NOMO-1 (cell line): ENCODE measurements around the gene CACTIN.
A peak's percentile ranks its signal among the peaks of the same experiment; 100 is the strongest.
"Not testable (repeated sequence)": the region's sequence is repeated elsewhere in the genome, so short reads cannot be mapped to it uniquely, and the experiment has no call there.

Experiments
- DNase-seq, 2 experiments: peaks; one replicate each; lab custom pipeline; 2025; ENCODE audit not compliant: unreplicated experiment in 2 of 2; lab: John Stamatoyannopoulos, UW

Gene CACTIN

DNA sequence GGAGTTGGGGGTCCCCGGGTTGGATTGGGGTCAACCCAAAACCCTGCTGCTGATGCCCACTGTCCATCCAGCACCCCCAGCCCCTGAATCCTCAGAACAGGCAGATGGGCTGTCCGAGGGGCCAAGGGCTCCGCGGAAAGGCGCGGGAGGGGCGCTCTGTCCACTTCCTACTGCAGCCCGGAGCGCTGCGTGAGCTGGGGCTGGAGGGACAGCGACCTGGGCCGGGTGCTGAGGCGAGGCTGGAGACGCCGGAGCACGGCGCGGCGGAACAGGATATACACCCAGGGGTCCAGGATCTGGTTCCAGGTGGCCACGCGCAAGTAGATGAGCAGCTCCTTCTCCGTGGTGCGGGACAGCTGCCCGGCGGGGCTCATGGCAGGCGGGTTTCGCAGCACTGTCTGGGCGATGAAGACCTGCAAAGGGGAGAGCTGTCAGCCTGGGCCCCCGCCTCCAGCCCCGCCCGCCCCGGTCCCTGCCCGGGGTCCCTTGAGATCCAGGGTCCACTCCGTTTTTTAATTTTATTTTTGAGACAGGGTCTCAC is 31.0 kb downstream of the CACTIN start:
- DNase-seq: no peak

DNA sequence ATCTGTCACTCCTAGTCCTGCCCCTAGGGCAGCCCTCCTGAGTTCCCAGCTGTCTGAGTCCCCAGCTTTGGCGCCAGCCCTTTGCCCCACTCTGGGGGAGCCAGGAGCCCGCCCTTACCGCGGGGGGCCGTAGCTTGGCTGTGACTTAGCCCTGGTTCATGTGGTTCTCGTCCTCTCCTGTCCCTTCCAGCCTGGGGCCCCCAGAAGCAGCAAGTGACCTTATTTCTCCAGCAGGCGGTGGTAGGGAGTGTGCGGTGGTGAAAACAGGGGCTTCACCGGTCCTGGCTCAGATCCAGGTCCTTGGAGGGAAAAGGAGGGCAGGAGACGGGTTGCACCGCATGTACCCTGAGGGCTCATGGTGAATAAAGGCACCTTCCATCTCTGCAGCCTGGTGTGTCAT is 33.4 kb downstream of the CACTIN start:
- no peak for DNase-seq

DNA sequence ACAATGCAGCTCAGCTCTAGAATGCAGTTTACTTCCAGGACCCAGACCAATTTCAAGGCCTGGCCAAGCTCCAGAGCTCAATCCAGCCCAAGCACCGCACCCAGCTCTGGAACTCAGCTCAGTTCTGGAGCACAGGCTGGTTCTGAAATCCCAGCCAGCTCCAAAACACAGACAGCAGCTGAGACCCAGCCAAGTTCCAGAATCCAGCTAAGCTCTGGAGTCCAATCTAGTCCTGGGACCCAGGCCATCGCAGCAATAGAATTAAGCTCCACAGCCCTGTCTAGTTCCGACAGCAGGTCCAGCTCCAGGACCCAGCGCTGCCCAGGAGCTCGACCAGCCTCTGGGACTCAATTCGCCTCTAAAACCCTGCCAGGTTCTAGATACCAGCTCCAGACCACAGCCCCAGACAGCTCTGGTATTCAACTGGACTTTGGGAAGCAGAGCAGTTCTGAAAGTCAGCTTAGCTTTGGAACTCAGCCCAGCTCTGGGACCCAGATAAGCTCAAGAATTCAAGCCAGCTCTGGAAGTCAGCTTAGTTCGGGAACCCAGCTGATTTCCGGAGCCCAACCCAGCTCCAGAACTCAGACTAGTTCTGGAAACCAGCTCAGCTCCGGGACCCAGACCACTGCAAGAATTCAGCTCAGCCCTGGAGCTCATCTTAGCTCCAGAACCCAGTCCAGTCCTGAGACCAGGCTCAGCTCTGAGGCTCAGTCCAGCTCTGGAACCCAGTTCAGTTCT is 34.5 kb downstream of the CACTIN start:
- DNase-seq: no peak

DNA sequence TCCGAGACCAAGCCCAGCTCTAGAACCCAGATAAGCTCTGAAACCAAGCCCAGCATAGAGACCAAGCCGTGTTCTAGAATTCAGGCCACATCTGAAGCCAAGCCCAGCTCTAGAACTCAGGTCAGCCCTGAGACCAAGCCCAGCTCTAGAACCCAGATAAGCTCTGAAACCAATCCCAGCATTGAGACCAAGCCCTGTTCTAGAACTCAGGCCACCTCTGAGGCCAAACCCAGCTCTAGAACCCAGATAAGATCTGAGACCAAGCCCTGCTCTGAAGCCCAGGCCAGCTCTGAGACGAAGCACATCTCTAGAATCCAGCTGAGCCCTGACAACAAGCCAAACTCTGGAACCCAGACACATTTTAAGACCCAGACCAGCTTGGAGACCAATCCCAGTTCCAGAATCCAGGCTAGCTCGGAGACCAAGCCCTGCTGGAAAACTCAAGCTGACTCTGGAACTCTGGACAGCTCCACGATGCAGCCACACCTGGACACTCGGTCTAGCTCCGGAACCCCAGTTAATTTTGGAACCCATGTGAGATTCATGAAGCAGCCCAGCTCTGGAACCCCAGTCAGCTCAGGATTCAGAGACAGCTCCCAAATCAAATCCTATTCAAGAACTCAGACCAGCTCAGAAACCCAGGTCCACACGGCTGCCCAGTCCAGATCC is 35.5 kb downstream of the CACTIN start:
- no peak for DNase-seq

DNA sequence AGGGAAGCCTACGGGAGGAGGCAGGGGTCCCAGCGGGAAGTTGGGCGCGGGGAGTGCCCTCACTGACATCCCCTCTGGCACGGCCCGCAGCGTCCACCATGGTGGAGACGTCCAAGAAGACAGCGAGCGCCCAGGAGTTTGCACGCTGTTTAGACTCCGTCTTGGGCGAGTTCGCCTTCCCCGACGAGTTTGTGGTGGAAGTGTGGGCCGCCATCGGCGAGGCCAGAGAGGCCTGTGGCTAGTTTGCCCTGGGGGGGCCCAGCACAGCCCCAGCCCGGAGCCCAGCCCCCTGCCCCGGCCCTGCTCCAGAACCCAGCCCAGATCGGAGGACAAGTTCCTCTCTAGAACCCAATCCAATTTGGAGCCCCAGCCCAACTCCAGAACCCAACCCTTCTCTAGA is 36.6 kb downstream of the CACTIN start:
- DNase-seq: no peak

DNA sequence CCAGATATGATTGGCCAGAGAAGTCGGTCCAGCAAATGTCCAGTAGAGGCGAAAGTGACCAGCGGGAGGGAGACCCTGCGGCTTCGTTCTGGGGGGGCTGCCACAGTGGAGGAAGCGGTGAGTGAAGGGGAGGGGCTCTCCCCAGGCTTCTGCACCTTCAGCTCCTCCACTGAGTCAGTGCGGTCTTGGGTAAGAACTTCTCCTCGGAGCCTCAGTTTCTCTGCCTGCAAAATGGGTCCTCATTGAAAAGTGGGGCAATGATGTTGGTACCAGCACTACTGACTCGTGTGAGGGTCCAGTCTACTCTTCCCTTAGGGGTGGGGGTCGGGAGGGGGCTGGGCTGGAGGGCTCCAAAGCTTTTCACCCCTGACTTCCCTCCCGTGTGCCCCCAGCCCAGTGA is 37.2 kb downstream of the CACTIN start:
- no peak for DNase-seq

DNA sequence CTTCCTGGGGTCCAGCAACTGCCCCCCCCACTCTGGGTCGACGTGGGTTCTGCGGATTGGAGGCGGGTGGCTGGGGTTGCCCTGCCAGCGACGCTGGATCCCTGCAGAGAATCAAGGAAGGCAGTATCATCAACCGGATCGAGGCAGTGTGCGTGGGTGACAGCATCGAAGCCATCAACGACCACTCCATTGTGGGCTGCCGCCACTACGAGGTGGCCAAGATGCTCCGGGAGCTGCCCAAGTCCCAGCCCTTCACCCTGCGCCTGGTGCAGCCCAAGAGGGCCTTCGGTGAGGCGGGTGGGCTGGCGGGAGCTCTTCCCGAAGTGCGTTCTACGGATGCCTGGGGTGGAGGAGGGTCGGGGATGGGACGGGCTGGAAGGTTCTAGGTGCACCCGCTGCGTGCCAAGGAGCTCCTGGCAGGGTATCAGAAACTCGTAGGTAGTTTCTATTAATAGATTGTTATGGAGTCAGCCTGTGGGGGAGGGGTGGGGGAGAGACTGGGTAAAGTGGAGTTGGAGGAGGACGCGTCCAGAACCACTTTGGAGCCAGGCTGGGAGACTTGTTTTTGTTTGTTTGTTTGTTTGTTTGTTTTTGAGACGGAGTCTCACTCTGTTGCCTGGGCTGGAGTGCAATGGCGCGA is 39.8 kb downstream of the CACTIN start:
- DNase-seq: no peak

DNA sequence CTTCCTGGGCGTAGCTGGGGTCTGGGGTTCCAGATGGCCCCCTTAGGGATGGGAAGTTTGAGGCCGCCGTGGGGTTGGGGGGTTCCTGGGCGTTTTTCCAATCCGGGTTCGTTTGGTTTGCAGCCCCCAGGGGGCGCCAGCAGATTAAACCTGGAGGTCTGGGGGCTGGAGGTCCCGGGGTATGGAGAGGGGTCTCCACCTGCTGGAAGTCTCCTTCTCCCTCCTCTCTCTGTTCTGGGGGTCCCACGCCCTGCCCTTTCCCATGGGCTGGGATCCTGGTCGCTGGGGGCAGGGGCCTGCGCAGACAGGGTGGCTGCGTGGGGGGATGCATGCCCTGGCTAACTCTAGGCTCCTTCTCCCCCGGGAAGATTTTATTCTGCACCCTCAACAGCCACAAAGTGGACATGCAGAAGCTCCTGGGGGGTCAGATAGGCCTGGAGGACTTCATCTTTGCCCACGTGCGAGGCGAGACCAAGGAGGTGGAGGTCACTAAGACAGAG is 40.4 kb downstream of the CACTIN start:
- DNase-seq: no peak

DNA sequence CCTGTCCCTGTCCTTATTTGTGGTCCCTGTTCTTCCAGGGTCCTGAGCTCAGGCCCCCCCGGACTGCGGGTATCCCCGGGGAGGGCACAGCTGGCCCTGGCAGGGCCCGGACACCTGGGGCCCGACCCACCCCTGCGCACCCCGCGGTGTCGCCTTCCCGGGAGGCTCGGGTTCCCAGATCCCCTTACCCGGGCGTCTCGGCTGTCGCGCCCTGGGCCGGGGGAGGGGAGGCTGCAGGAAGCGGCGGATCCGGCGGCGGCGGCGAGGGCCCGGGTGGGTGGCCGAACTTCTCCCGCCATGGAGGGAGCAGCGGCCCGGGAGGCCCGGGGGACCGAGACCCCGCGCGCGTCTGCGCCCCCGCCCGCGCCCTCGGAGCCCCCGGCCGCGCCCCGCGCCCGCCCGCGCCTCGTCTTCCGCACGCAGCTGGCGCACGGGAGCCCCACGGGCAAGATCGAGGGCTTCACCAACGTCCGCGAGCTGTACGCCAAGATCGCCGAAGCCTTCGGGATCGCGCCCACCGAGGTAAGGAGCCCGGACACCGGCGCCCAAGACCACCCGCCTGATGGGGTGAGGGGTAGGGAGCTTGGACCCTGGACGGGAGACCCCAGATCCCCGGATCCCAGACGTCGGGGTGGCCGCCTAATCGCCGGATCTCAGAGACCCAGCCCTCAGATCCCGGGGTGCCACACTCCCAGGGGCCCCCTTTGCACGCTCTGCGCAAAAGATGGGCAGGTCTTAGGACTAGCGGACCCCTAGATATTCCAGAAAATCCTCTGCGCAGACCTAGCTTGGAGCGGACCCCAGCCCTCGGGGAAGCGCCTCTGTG is 41.1 kb downstream of the CACTIN start, which contains the start of gene GIPC3:
GIPC3 (plus strand) TSS at position 178 of the 826 bp plus-strand sequence; CDS start at position 298, 120 bp downstream.
- peak in 1 of 2 experiments; percentile 15 for DNase-seq

DNA sequence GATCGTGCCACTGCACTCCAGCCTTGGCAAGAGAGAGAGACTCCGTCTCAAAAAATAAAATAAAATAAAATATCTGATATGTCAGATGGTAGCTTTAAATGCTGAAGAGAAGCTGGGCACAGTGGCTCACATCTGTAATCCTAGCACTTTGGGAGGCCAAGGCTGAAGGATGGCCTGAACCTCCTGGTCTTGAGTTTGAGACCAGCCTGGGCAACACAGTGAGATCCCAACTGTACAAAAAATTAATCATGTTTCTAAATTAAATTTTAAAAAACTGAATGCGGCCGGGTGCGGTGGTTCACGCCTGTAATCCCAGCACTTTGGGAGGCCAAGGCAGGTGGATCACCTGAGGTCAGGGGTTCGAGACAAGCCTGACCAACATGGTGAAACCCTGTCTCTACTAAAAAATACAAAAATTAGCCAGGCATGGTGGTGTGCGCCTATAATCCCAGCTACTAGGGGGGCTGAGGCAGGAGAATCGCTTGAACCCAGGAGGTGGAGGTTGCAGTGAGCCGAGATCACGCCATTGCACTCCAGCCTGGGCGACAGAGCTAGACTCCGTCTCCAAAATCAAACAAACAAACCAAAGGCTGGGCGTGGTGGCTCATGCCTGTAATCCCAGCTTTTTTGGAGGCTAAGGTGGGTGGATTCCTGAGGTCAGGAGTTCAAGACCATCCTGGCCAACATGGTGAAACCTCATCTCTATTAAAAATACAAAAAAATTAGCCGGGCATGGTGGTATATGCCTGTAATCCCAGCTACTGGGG is 42.4 kb downstream of the CACTIN start:
- not testable (repeated sequence) for DNase-seq

DNA sequence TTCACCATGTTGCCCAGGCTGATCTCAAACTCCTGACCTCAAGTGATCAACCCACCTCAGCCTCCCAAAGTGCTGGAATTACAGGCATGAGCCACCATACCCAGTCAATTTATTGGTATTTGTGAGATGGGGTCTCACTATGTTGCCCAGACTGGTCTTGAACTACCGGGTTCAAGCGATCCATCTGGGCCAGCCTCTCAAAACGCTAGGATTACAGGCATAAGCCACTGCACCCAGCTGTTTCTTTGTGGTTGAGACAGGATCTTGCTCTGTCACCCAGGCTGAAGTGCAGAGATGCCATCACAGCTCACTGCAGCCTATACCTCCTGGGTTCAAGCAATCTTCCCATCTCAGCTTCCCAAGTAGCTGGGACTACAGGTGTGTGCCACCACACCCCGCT is 44.8 kb downstream of the CACTIN start:
- not testable (repeated sequence) for DNase-seq

DNA sequence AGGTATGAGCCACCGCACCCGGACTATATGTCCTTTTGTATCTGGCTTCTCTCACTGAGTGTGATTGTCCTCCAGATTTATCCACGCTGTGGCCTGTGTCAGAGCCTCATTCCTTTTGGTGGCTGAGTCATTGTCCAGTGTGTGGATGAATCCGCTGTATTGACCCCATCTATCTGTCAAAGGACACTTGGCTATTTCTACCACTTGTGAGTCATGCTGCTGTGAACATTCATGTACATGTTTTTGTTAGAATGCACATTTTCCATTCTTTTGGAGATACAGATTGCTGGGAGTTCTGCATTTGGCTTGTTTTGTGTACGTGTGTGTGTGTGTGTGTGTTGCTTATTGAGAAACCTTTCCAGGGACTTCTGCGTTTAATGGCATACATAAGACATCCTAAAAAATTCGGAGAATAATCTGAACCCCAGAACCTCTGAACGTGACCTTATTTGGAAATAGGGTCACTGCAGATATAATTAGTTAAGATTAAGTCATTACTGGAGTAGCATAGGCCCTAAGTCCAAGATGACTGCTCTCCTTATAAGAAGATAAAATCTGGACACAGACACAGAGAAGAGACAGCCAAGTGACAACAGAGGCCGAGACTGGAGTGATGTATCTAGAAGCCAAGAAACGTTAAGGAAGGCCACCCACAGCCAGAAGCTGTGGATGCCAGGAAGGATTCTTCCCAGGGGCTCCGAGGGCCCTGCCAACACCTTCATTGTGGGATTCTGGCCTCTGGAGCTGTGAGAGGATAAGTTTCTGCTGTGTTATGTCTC is 46.2 kb downstream of the CACTIN start:
- DNase-seq: no peak

DNA sequence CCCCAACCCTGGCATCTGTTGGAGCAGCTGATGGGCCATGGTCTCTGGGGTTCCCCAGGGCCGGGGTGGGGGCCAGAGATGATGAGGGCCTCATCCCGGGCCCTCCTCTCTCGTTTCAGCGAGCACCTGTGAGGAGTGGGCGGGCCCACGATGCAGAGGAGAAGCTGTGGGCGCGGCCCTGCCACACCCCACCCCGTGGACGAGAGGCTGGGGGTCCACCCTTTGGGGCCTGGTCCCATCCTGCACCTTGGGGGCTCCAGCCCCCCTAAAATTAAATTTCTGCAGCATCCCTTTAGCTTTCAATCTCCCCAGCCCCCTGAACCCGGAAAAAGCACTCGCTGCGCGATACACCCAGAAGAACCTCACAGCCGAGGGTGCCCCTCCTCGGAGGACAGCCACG is 48.2 kb downstream of the CACTIN start:
- no peak for DNase-seq

DNA sequence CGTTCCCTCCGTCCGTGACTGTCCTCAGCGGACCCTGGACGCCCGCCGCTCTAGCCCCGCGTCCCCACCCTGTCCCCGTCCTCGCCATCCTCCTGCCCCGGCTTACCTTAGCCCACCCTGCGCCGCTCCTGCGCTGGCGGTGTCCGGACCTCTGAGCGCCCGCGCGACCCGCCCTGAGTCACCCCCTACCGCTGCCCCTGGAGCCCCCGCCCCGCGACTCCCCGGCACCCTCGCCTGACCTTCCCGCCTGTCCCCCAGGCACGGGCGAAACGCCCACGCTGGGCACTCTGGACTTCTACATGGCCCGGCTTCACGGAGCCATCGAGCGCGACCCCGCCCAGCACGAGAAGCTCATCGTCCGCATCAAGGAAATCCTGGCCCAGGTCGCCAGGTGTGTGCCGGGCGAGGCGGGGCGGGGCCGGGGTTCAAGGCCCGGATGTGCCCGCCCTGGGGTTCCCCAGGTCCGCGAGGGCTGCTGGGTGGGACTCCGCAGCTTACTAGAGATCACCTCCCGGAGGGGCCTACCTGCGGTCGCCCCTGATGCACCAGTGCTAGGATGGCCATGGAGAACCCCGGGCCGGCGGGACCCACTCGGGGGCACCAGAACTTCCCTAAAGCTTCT is 48.8 kb downstream of the CACTIN start:
- no peak for DNase-seq

DNA sequence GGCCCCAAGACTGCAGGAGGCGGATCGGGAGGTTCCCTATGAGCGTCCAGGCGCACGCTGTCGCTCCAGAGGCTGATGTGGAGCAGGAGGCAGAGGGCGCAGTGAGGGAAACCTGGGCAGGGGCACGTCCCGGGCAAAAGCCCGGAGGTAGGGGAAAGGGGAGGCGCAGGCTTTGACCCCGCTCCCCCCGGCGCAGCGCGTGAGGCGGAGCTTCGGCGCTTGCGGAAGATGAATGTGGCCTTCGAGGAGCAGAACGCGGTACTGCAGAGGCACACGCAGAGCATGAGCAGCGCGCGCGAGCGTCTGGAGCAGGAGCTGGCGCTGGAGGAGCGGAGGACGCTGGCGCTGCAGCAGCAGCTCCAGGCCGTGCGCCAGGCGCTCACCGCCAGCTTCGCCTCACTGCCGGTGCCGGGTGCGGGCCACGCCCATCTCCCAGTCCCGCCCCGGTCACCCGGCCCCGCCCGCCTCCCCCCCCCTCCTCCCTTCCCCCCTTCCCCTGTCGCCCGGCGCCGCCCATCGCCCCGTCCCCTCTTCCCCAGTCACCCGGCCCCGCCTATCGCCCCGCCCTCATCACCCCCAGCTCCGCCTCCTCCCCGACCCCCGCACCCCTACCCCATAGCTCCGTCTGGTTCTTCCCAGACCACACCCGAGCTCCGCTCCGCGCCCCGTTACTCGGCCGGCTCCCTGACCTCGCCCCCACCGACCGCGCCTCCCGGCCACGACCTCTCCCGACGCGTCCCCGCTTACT is 49.7 kb downstream of the CACTIN start:
- no peak for DNase-seq

DNA sequence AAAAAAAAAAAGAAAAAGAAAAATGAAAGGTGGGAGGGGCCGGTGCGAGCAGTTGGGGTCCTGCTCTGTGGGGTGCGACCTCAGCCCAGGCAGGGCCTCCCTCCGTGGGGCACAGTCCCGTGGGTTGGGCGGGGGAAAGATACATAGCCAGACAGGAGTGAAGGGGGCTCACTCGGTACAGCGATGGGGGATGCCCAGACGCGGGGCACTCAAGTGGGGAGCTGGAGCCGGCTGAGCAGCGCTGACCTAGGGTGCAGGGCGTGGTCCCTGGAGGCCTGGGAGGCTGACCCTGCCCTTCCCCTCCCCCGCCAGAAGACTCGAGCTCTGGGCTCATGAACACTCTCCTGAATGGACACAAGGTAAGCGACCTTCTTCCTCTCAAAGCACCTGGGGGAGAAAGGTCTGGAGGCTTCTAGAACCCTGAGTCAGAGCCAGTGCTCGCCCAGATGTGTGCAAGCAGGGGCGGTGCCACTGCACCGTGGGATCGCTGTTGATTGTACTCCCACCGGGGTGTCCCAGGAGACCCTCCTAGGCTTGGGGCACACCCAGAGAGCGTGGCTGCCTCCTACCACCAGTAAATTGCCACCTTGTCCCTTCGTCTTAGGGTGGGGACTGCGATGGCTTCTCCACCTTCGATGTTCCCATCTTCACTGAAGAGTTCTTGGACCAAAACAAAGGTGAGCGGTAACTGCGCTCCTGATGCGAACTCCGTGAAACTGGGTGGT is 50.5 kb downstream of the CACTIN start:
- no peak for DNase-seq

DNA sequence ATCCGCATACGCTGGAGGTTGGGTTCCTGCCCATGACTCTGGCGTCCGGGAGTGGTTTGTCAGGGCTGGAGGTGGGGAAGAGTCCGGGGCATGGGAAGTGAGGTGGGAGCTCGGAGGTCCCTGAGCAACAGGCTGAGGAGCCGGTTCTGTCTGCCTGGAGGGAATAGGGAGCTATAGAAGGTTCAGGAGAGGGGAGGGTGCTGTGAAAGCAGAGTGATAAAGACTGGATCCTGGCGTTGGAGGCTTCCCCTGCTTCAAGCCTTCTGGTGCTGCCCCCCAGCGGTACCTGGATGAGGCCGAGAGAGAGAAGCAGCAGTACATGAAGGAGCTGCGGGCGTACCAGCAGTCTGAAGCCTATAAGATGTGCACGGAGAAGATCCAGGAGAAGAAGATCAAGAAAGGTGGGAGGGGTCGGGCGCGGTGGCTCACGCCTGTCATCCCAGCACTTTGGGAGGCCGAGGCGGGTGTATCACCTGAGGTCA is 51.3 kb downstream of the CACTIN start:
- DNase-seq: no peak
